HuH-7.5 (cell line): ENCODE measurements around the gene TSPAN10.
"Not testable (repeated sequence)": the region's sequence is repeated elsewhere in the genome, so short reads cannot be mapped to it uniquely, and the experiment has no call there.

Source experiments
- DNase-seq: peaks from one replicate; pipeline ENCODE4 v3.0.0; 2011; ENCODE audit warnings: low spot score

TSPAN10 gene

DNA sequence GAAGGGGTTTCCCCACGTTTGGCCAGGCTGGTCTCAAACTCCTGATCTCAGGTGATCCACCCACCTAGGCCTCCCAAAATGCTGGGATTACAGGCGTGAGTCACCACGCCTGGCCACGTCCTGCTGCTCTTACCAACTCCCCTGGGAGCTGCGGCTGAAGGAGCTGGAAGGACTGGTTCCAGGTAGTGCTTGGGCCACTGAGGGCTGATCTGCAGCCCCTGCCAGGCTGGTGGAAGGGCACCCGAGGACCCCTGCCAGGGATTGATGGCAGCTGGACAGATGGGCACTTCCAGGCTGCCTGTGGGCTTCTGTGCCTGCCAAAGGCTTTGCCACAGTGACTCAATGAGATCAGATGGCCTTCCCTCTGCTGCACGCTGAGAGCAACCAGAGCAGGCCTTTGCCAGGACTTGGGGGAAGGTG lies 27.1 kb downstream of the TSPAN10 start:
- DNase-seq = no peak

DNA sequence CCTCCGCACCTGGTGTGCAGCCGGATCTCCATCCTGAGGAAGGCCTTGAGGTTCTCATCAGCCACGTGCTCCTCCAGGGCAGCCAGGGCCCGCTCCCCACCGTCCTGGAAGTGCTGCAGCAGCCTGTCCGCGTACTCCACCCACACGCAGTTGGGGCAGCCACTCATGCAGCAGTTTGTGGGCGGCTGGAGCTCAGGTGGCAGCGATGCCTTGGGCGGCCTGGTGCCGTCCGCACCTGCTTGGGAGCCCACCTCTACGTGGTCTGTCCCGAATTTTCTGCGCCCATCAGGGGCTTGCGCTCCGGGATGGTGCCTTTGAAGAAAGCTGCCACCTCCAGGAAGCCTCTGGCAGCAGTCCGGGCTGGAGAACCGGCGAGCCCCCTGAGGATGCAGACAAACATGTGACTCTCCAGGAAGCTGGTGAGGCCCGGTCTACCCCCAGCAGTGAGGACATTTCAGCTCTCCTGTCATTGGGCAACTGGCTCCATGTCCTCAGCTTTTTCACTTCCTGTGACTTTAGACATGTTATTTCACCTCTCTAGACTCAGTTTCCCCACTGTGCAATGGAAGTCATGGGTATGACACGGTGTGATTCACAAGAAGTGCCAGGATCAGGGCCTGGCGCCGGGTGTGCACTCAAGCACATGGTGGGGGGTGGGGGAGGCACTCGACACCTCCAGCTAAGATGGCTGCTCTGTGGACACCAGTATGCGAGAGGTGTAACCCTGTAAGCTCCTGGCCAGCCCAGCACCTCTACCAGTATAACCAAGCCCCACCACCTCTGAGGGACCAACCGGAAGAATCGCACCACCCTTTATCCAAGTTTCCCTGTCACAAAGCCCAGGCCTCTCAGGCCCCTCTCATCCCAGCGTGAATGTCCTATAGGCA lies 28.5 kb downstream of the TSPAN10 start:
- no peak for DNase-seq

DNA sequence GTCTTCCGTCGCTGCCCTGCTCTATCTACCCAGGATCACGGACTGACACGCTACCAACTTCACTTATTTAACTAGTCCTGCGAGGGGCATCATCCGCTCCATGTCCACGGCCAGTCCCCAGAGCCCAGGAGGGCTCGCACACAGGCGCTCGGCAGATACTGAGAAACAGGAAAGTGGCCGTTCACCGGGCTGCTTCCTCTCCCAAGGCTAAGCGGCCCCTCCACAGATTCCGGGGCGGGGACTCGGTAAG lies 29.0 kb downstream of the TSPAN10 start:
- DNase-seq = no peak

DNA sequence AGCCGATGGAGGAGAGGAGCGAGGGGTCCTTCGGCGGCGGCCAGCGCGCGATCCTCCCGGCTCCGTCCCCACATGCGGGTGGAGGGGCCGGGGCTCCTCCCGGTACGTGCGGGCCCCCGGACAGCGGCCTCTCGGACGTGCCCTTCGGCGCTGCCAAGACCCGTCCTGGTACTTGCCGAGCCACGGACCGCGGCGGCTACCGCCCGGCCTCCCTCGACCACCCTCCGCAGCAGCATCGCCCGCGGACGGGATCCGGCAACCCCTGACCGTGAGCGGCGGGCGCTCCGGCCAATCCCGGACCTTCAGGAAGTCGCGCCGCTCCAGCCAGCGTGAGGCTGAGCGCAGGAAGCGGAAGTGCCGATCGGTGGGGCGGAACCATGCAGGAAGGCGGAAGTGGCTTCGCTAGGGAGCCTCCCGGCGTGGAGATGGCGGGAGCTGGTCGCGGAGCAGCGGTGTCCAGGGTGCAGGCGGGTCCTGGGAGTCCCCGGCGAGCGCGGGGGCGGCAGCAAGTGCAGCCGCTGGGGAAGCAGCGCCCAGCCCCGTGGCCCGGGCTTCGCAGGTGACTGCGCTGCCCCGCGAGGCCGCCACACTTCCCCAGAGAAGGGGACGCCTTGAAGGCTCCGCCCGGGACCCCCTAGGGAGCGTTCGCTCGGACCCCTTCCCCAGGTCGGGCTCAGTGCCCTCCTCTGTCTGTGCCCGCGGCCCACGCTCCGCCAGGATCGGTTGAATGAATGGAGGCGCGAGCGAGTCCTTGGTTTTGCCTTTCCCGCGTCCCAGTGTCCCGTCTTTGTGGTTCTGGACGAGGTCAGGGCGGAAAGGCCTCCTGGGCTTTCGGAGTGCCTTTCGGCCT lies 29.6 kb downstream of the TSPAN10 start, which contains the start of the genes CCDC137 and OXLD1:
Gene CCDC137, plus strand, starts transcription at position 396 of the 850 bp plus-strand sequence. Its CDS starts 30 bp downstream, at position 426.
Gene OXLD1, minus strand, starts transcription at position 264 of the 850 bp plus-strand sequence. Its CDS starts 28 bp downstream, at position 236.
- DNase-seq = peak; percentile 96

DNA sequence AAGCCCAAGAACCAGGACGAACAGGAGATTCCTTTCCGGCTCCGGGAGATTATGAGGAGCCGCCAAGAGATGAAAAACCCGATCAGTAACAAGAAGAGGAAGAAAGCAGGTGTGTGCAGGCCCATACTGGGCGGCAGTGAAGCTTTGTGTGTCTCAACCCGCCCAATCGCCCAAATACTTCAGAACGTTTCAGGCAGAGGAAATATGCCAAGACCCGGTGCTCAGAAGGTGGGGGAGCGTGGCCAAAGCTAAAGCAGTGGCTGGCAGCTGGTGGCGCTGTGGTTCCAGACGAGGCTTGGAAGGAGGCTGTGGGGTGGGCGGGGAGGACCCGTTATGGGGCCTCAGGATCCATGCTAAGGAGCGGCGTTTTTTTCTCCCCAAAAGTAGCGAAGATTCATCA lies 30.8 kb downstream of the TSPAN10 start:
- DNase-seq = no peak

DNA sequence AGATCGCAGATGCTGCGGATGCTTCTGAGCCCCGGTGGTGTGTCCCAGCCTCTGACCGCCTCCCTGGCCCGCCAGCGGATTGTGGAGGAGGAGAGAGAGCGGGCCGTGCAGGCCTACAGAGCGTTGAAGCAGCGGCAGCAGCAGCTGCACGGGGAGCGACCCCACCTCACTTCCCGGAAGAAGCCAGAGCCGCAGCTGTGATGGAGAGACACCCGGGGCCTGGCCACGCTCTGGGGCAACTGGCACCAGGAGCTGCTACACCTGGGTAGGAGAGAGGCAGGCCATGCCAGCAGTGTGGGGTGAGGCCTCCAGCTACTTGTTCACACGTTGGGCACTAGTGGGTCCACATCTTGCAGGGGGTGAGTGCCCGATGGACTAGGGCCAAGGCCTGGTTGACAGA lies 35.5 kb downstream of the TSPAN10 start:
- no peak for DNase-seq

DNA sequence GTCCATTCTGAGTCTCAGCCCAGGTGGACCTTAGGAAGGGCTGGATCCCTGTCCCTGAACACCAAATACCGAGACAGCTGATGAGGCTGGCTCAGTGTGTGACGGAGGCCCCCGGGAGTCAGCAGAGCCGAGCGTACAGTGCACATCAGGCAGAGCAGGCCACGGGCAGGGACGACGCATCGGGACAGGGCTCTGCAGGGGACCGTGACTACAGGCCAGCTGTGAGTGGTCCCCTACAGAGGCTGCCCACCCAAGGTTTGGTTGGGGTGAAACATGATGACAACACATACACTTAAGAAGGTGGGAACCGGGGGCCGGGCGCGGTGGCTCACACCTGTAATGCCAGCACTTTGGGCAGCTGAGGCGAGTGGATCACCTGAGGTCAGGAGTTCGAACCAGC lies 36.0 kb downstream of the TSPAN10 start:
- DNase-seq = no peak

DNA sequence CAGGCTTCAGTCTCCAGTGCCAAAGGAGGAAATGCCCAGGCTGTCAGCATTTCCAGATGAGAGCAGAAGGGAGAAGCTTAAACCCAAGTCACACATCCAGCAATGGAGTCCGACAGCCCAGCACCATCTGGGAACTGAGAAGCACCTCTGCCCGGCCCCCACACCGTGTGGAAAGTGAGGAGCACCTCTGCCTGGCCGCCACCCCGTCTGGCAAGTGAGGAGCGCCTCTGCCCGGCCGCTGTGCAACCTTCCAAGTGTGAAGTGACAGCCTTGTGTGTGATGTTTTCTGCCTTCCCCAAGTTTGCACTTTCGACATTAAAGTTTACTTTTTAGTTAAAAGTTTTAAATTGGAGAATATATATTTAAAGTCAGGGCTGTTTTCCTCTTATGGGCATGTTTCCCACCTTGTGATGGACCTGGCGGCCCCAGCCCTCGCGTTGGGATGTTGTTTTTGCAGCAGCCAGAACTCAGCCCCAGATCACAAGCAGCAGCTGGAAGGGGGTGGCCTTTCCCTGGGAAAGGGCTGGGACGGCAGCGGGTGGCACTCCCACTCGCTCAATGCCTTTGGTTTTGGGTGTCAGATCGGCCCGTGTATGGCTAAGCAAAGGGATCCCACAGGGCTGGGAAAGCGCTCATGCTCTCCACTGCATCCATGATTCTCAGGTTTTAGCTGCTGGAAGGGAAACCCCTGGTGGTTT lies 36.7 kb downstream of the TSPAN10 start:
- no peak for DNase-seq

DNA sequence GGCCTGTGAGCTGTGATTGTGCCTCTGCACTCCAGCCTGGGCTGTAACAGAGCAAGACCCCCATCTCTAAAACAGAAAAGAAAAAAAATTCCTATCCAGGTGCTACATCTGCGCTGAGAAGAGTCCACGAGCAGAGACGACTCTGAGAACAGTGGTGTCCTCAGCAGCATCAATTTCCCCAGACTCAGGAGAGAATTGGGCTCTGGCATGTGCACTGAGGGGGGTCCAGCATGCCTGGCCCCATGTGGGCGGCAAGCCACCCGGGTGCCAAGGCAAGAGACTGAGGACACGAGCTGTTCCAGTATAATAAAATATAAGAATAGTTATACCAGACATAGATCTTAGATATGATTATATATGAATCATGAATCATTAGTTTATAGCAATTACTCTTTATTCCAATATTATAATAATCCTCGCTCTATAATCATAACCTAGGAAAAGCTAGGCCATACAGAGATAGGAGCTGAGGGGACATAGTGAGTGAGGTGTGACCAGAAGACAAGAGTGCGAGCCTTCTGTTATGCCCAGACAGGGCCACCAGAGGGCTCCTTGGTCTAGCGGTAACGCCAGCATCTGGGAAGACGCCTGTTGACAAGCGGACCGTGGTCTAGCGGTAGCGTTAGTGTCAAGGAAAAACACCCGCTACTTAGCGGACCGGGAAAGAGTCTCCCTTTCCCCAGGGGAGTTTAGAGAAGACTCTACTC lies 38.7 kb downstream of the TSPAN10 start:
- DNase-seq = not testable (repeated sequence)

DNA sequence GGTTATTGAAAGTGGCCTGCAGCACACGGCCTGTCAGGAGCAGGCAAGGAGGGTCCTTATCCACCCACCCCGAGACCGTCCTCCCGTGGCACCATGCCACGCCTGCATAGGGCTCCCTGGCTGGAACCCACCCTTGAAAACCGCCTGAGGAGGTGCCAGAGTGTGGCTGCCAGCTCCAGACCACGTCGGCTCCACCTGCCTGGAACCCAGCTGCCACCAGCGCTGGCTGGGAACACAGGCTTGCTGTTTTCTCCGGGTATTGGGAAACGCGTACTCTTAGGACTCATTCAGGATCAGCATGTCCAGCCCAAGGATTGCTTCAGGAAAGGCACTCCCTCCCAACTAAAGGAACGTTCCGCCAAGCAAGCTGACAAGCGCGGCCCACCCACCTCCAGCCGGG lies 39.9 kb downstream of the TSPAN10 start:
- DNase-seq = no peak

DNA sequence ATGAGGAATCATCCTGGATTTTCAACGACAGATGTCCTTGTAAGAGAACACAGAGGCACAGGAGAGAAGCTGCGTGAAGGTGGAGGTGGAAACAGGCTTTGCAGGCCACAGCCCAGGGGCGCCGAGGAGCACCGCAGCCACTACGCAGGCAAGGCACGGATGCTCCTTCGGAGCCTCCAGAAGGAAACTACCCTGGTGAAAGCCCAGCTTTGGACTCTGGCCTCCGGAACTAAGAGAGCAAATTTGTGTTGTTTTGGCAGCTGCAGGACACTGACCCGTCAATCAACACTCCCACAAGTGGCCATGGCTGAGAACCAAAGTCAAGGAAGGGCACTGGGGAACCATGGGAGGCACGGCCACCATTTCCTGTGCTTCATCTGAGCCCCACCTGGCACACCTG lies 43.2 kb downstream of the TSPAN10 start:
- DNase-seq = no peak

DNA sequence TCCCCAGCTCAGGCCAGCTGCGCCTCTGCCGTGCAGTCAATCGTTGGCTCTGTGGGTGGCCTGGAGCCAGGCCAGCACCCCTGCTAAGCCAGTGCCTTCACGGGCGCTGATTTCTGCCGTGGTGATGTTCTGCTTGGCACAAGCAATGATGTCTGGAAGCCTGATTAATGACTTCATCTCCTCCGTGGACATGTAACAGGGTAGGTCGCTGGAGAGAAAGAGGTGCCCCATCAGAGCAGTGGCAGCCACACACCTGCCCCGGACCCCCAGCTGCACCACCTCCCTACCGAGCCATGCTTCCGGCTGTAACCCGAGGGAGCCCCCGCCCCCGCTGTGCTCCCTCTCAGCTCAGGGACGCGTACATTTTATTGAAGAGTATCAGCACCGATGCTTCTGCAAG lies 44.7 kb downstream of the TSPAN10 start:
- no peak for DNase-seq

DNA sequence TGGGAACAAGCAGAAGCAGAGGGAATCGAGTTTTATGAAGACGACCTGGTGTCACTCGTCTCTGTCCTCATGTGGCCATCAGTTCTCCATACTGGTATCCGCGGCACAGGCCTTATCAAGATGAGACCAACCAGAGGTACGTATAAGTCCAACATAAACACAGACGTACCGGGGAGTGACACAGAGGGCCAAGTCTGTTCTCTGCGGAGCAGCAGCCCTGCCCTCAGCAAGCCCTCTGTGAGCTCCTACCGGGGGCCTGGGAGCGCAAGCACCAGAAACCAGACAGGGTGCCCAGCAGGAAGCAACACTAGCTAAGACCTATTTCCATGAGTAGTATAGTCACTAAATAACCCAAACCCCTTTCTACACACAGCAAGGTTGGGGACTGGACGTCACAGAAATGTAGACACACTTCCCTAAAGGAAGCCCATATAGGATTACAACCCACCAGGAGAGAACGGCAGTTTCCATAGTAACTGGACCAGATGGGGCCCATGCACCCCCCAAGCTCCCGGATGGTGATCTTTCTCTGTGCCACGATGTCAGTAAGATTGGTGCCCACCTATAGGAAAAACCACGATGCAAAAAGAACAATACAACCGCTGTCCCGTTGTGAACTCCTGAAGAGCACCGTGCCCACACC lies 45.7 kb downstream of the TSPAN10 start:
- no peak for DNase-seq

DNA sequence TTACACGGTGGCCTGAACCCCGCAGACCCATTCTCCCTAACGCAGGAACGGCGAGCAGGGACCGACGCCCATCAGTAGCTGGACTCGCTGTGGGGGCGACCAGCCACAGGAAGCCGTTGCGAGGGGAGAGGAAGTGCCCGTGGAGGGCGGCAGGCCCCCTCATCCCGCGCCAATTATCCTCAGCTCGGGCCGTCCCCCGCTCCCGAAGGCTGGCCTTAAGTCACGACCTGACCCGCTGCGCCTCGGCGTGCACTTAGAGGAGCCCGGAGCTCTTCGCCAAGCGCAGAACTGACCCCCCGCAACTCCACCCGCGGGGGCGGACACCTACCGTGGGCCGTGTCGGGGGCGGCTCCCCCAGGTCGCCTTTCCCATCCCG lies 46.2 kb downstream of the TSPAN10 start:
- no peak for DNase-seq

DNA sequence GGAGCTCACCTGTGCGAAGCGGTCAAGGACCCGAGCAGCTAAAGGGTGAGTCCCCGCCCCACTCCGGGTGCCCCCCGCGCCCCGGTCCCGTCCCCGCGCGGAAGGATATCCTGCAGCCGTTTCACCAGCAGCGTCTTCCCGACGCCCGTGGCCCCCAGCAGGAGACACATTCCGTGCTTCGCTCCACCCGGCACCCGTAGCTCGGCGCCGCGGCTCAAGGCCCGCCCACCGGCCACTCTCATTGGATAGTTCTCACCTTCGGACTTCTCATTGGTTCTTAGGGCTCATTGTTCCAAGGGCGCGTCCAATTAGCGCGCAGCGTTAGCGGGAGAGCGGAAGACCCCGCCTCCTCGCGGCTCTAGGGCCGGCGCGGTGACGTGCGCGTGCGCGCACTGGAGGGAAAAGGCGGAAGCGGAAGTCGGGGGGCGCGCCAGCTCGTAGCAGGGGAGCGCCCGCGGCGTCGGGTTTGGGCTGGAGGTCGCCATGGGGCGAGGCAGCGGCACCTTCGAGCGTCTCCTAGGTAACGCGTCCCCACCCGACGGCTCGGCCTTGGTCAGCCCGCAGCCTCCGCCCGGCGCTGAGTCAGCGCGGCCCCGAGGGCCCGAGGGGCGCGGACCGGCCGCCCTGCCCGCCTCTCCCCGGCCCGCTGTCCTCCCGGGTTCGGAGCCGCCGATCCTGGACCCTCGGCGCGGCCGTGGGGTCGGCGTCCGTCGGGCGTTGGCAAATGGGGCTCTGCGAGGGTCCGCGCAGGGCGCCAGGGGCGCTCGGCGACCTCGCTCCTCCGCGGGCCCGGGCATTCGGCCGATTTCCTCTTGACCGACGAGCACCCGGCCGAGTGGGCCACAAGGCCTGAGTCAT lies 46.8 kb downstream of the TSPAN10 start, which contains the start of the genes ARL16 and HGS:
Gene ARL16, minus strand, starts transcription at position 214 of the 858 bp plus-strand sequence. Its CDS starts 44 bp downstream, at position 170.
Gene HGS, plus strand, starts transcription at position 428 of the 858 bp plus-strand sequence. Its CDS starts 56 bp downstream, at position 484.
- DNase-seq = peak; percentile 99

DNA sequence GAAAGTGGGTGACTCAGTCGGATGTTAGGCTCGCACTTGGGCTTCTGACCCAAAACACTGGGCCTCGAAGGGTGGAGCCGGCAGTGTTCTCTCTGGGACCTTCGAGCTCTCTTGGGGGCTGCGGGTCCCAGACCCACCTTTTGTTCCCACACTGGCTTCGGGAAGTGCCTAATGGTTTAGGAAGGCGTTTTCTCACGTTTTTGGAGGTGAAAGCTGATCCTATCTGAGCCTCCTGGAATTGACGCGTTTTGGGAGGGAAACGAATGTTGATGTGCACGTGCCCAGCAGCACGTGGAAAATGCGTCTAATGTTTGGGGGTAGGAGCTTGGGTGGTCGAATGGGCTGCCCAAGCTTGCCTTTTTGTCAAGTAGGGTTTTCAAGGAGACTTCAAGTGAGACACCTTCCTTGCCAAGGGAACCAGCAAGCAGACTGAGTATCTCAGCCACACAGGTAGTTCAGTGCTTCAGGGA lies 47.5 kb downstream of the TSPAN10 start:
- DNase-seq = no peak

DNA sequence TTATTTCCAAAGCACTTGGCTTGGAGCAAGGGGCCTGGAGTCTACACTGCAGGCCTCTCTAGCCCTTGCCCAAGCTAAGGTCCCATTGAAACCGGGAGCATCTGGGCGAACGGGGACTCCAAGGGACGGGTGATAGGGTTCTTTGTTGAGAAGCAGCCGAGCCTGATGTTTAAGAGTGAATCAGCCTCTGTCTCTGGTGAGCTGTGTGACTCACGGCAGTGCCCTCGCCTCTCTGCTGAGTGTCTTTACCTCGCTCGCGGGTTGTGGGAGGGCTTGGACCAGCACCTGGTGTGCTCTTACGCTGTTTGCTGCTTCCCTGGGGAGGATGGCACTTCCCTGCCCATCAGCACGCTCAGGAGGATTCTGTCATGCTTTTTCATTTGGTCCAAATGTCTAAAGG lies 48.1 kb downstream of the TSPAN10 start:
- DNase-seq = no peak

DNA sequence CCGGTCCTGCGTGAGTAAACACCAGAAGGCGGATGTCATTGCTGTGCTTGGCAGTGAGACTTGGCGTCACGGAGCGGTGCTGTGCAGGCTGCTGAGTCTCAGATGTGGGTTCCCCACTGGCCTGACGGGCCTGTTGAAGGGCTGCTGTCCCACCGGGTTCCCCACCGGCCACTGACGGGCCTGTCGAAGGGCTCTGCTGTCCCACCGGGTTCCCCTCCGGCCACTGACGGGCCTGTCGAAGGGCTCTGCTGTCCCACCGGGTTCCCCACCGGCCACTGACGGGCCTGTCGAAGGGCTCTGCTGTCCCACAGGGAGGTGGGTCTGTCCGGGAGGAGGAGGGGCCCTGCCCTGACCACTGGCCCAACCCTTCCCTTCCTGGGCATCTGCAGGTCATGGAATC lies 49.6 kb downstream of the TSPAN10 start:
- no peak for DNase-seq

DNA sequence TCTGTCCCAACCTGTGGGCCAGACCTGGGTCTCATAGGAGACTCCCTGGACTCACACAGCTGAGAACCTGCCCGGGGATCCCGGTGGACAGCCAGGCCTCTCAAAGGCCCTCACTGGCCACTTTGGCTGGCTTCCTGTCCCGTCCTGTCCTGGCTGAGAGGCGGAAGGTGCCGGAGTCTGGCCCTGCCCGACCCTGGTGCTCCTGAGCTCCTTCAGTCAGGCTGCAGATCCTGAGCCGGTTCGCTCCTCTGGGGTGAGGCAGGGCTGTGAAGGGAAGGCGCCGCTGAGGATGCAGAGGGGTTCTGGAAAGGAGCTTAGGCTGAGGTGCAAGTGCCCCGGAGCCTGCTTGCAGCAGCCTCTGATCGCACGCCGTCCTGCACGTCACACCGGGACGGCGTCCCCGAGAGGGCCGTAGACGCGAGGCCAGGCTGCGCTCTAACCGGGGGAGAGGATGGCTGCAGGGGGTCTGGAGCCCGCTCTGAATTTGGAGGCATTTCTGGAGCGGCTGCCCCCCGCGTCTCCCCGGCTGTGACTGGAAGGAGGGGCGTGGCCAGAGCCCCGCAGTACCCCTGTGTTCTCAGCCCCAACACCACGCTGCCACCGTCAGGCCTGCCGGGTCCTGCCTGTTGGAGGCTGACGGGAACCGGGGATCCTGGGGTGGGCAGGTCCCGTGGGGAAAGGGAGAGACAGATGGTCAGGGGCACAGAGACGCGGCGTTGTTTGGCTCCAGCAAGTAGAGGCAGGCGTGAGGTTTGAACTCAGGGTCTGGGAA lies 51.0 kb downstream of the TSPAN10 start:
- no peak for DNase-seq
